OCI-LY3 (cell line): ENCODE results near the gene GIT2.
"Not testable (repeated sequence)": the region's sequence is repeated elsewhere in the genome, so short reads cannot be mapped to it uniquely, and the experiment has no call there.

Experiments
- H2AFZ ChIP-seq: fragments of 200-600, 300-600 bp; shearing (Covaris generic); 2 replicates; pipeline ENCODE4 v1.6.0; 2014; ENCODE audit warnings: antibody characterized with exemption, low read depth, low read length
- H3K27ac ChIP-seq: fragments of 200-600, 300-600 bp; sonication (generic); 2 replicates; pipeline ENCODE4 v1.5.1; 2014; ENCODE audit warnings: mild to moderate bottlenecking, low read length, moderate library complexity, mixed read lengths
- H3K27me3 ChIP-seq: fragments of 200-600, 300-600 bp; sonication (generic); 2 replicates; pipeline ENCODE4 v1.6.1; 2014; ENCODE audit warnings: low read depth, low read length, mixed read lengths
- H3K36me3 ChIP-seq: fragments of 200-600, 300-600 bp; sonication (generic); replicated peaks from 2 replicates; pipeline ENCODE3; 2014; ENCODE audit warnings: low read depth, low read length, mixed read lengths
- H3K4me1 ChIP-seq: fragments of 300-600, 200-600 bp; sonication (generic); 2 replicates; pipeline ENCODE4 v1.6.1; 2014; ENCODE audit warnings: low read length, mixed read lengths
- H3K4me2 ChIP-seq: fragments of 200-600, 300-600 bp; sonication (generic); 2 replicates; pipeline ENCODE4 v1.6.1; 2014; ENCODE audit warnings: low read length, mixed read lengths
- H3K4me3 ChIP-seq: fragments of 300-600, 200-600 bp; sonication (generic); 2 replicates; pipeline ENCODE4 v1.5.1; 2014; ENCODE audit warnings: antibody characterized with exemption, mild to moderate bottlenecking, low read length, moderate library complexity
- H3K79me2 ChIP-seq: fragments of 300-600, 200-600 bp; shearing (Covaris generic); 2 replicates; pipeline ENCODE4 v1.6.1; 2014; ENCODE audit warnings: mild to moderate bottlenecking, low read length, mixed read lengths
- H3K9ac ChIP-seq: fragments of 300-600, 200-600 bp; shearing (Covaris generic); 2 replicates; pipeline ENCODE4 v1.6.0; 2014; ENCODE audit warnings: mild to moderate bottlenecking, low read length, moderate library complexity
- H3K9me3 ChIP-seq: fragments of 200-600, 300-600 bp; shearing (Covaris generic); 2 replicates; pipeline ENCODE4 v1.6.1; 2014; ENCODE audit warnings: low read length, mixed read lengths; ENCODE audit not compliant: insufficient read depth
- H4K20me1 ChIP-seq: fragments of 200-600, 300-600 bp; sonication (generic); 2 replicates; pipeline ENCODE4 v1.6.1; 2016; ENCODE audit warnings: low read length, mixed read lengths; ENCODE audit not compliant: insufficient read depth
- EZH2phosphoT487 ChIP-seq: fragments of 200-600 bp; shearing (Covaris generic); IDR thresholded peaks from 2 replicates; pipeline ENCODE4 v1.6.1; 2018; ENCODE audit warnings: antibody characterized with exemption, mixed run types, low read depth
- TF ChIP-seq, protein P1 (sequence below): fragments of 200-600, 300-600 bp; sonication (generic); IDR thresholded peaks from 2 replicates; pipeline ENCODE4 v1.5.1; 2014; ENCODE audit warnings: antibody characterized with exemption, low read length, low read depth

Gene GIT2

GRCh38 chr12:109930028-109930800 lies 66.0 kb downstream of the GIT2 start:
- H3K9me3 ChIP-seq: no peaks in the 10 kb centered on the region
- no peak for TF ChIP-seq EZH2phosphoT487
- TF ChIP-seq, protein P1, sequence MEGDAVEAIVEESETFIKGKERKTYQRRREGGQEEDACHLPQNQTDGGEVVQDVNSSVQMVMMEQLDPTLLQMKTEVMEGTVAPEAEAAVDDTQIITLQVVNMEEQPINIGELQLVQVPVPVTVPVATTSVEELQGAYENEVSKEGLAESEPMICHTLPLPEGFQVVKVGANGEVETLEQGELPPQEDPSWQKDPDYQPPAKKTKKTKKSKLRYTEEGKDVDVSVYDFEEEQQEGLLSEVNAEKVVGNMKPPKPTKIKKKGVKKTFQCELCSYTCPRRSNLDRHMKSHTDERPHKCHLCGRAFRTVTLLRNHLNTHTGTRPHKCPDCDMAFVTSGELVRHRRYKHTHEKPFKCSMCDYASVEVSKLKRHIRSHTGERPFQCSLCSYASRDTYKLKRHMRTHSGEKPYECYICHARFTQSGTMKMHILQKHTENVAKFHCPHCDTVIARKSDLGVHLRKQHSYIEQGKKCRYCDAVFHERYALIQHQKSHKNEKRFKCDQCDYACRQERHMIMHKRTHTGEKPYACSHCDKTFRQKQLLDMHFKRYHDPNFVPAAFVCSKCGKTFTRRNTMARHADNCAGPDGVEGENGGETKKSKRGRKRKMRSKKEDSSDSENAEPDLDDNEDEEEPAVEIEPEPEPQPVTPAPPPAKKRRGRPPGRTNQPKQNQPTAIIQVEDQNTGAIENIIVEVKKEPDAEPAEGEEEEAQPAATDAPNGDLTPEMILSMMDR: no peak
- H3K4me1 ChIP-seq: no peaks in the 10 kb centered on the region
- H2AFZ ChIP-seq: no peak overlapping the region
- no peaks in the 10 kb centered on the region for H3K27me3 ChIP-seq
- no peak overlapping the region for H3K4me3 ChIP-seq
- no peak overlapping the region for H3K9ac ChIP-seq
- H4K20me1 ChIP-seq: no peaks in the 10 kb centered on the region
- H3K27ac ChIP-seq: no peak overlapping the region
- peaks cover 47% of the 10 kb centered on the region for H3K36me3 ChIP-seq
- no peaks in the 10 kb centered on the region for H3K79me2 ChIP-seq
- H3K4me2 ChIP-seq: no peak overlapping the region

DNA sequence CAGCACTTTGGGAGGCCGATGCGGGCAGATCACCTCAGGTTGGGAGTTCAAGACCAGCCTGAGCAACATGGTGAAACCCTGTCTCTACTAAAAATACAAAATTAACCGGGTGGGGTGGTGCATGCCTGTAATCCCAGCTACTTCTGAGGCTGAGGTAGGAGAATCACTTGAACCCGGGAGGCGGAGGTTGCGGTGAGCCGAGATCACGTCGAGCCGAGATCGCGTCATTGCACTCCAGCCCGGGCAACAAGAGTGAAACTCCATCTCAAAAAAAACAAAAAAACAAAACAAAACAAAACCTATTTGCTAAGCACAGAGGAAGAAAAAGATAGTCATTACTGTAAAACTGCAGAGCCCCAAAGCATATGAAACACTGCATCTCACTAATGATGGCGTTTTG lies 66.8 kb downstream of the GIT2 start:
- H3K27ac ChIP-seq, H3K4me1 ChIP-seq, H3K79me2 ChIP-seq, H3K9me3 ChIP-seq, H3K4me3 ChIP-seq, H4K20me1 ChIP-seq, H3K27me3 ChIP-seq, H3K4me2 ChIP-seq, H2AFZ ChIP-seq, H3K9ac ChIP-seq: not testable (repeated sequence)
- H3K36me3 ChIP-seq: peaks cover 43% of the 10 kb centered on the region

GRCh38 chr12:109928058-109928656 lies 68.0 kb downstream of the GIT2 start:
- H3K27ac ChIP-seq: no peak overlapping the region

DNA sequence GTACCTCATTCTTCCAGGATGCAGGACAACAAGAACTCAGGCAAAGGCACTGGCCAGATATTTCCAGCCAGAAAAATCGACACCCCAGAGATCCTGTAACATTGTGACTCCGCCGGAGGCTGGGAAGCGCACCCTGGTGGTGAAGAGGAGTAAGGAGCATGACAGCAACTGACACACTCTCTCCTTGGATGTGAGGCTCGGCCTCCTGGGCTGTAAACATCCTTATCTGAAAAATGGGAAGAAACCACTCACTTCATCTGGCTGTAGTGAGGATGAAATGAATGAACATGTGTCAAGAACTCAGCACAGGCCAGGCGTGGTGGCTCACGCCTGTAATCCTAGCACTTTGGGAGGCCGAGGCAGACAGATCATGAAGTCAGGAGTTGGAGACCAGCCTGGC lies 68.5 kb downstream of the GIT2 start:
- Histone ChIP-seq H3K79me2 (no peaks in the 10 kb centered on the region), H3K27ac (no peak overlapping the region), H3K36me3 (peaks cover 29% of the 10 kb centered on the region), H3K27me3 (no peaks in the 10 kb centered on the region), H3K4me2 (no peak overlapping the region), H3K4me1 (peaks cover 5% of the 10 kb centered on the region; the same call in 1 of the 2 replicates), H3K9me3 (no peaks in the 10 kb centered on the region), H2AFZ (no peak overlapping the region), H3K9ac (no peak overlapping the region), H3K4me3 (no peak overlapping the region), H4K20me1 (no peaks in the 10 kb centered on the region)
- no peak for TF ChIP-seq EZH2phosphoT487
- TF ChIP-seq, protein P1: peak; percentile 43

More at GRCh38 chr12:109928058-109928656, 68.0 kb downstream of the GIT2 start:
- Histone ChIP-seq H3K9me3 (no peaks in the 10 kb centered on the region), H3K9ac (no peak overlapping the region), H3K27me3 (no peaks in the 10 kb centered on the region), H3K4me1 (peaks cover 5% of the 10 kb centered on the region; the same call in 1 of the 2 replicates), H3K4me3 (no peak overlapping the region), H2AFZ (no peak overlapping the region), H4K20me1 (no peaks in the 10 kb centered on the region), H3K36me3 (peaks cover 35% of the 10 kb centered on the region), H3K4me2 (no peak overlapping the region), H3K79me2 (no peaks in the 10 kb centered on the region)
- no peak for TF ChIP-seq EZH2phosphoT487
- TF ChIP-seq, protein P1: no peak
